HepG2 (cell line): ENCODE results near the gene MAVS. TPM values are rescaled to one million over a fixed set of nuclear protein-coding genes. Genes with fewer than 3 reads are reported as not detected.

ENCODE experiments used
- ATAD3A ChIP-seq: sonication (generic); formaldehyde crosslinking; IDR thresholded peaks from 2 replicates; pipeline ENCODE4 v1.4.0; 2020; ENCODE audit warnings: missing genetic modification reagents
- ELF4 ChIP-seq: sonication (generic); formaldehyde crosslinking; IDR thresholded peaks from 2 replicates; pipeline ENCODE4 v1.5.0; 2020; ENCODE audit warnings: missing genetic modification reagents, mild to moderate bottlenecking, moderate library complexity, borderline replicate concordance
- FOSL1 ChIP-seq: sonication (generic); formaldehyde crosslinking; IDR thresholded peaks from 2 replicates; pipeline ENCODE4 v1.9.0; 2021; ENCODE audit warnings: missing genetic modification reagents, borderline replicate concordance
- FOXM1 ChIP-seq: sonication (generic); formaldehyde crosslinking; IDR thresholded peaks from 2 replicates; pipeline ENCODE4 v1.5.0; 2020; ENCODE audit warnings: missing genetic modification reagents
- HMGA1 ChIP-seq: sonication (generic); formaldehyde crosslinking; conservative IDR thresholded peaks from 2 replicates; pipeline ENCODE4 v1.4.0; 2020; ENCODE audit warnings: missing genetic modification reagents
- HOXA7 ChIP-seq: sonication (generic); formaldehyde crosslinking; IDR thresholded peaks from 2 replicates; pipeline ENCODE4 v1.8.1; 2022; ENCODE audit warnings: mild to moderate bottlenecking, missing genetic modification reagents, moderate library complexity
- MEF2D ChIP-seq: sonication (generic); formaldehyde crosslinking; IDR thresholded peaks from 2 replicates; pipeline ENCODE4 v1.5.1; 2020; ENCODE audit warnings: mild to moderate bottlenecking, missing genetic modification reagents
- MEIS1 ChIP-seq: sonication (generic); formaldehyde crosslinking; IDR thresholded peaks from 2 replicates; pipeline ENCODE4 v1.9.0; 2021; ENCODE audit warnings: mild to moderate bottlenecking, missing genetic modification reagents, moderate library complexity, borderline replicate concordance
- MTA1 ChIP-seq: sonication (generic); formaldehyde crosslinking; IDR thresholded peaks from 2 replicates; pipeline ENCODE4 v1.4.0; 2020; ENCODE audit warnings: missing genetic modification reagents, mild to moderate bottlenecking, borderline replicate concordance
- NFAT5 ChIP-seq: sonication (generic); formaldehyde crosslinking; IDR thresholded peaks from 2 replicates; pipeline ENCODE4 v1.4.0; 2020; ENCODE audit warnings: missing genetic modification reagents
- NFKBIZ ChIP-seq: IDR thresholded peaks from 2 replicates; pipeline ENCODE4 v1.6.1; 2018; ENCODE audit warnings: missing genetic modification reagents, missing compliant biosample characterization
- NR2F2 ChIP-seq: IDR thresholded peaks from 2 replicates; pipeline ENCODE4 v1.6.1; 2012; ENCODE audit warnings: low read depth, inconsistent platforms, borderline replicate concordance
- RBAK ChIP-seq: sonication (generic); formaldehyde crosslinking; IDR thresholded peaks from 2 replicates; pipeline ENCODE4 v1.5.1; 2020; ENCODE audit warnings: mild to moderate bottlenecking, missing genetic modification reagents
- SALL1 ChIP-seq: sonication (generic); formaldehyde crosslinking; IDR thresholded peaks from 2 replicates; pipeline ENCODE4 v1.8.0; 2022; ENCODE audit warnings: mild to moderate bottlenecking, missing genetic modification reagents
- SATB2 ChIP-seq: sonication (generic); formaldehyde crosslinking; IDR thresholded peaks from 2 replicates; pipeline ENCODE4 v1.5.0; 2020; ENCODE audit warnings: missing genetic modification reagents
- TIGD3 ChIP-seq: sonication (generic); formaldehyde crosslinking; IDR thresholded peaks from 2 replicates; pipeline ENCODE4 v1.5.1; 2020; ENCODE audit warnings: mild to moderate bottlenecking, missing genetic modification reagents, borderline replicate concordance
- ZNF615 ChIP-seq: sonication (generic); formaldehyde crosslinking; IDR thresholded peaks from 2 replicates; pipeline ENCODE4 v1.5.0; 2020; ENCODE audit warnings: mild to moderate bottlenecking, missing genetic modification reagents, borderline replicate concordance
- ZNF781 ChIP-seq: sonication (generic); formaldehyde crosslinking; IDR thresholded peaks from 2 replicates; pipeline ENCODE4 v1.5.1; 2020; ENCODE audit warnings: borderline replicate concordance, mild to moderate bottlenecking, missing genetic modification reagents; ENCODE audit errors: not compliant biosample characterization
- ZNF816 ChIP-seq: sonication (generic); formaldehyde crosslinking; IDR thresholded peaks from 2 replicates; pipeline ENCODE4 v1.8.0; 2022; ENCODE audit warnings: missing genetic modification reagents, mild to moderate bottlenecking, borderline replicate concordance
- ZNF850 ChIP-seq: sonication (generic); formaldehyde crosslinking; conservative IDR thresholded peaks from 2 replicates; pipeline ENCODE4 v1.9.0; 2021; ENCODE audit warnings: mild to moderate bottlenecking, missing genetic modification reagents
- polyA plus RNA-seq, 8 experiments: library from polyadenylated mRNA; depleted of rRNA in 3 of 8; stranded (reverse) in 7 of 8; unstranded in 1 of 8; fragments of >200 nt; fragmentation: Illumina TruSeq in 4 of 8; extraction: Trizol in 4 of 8; gene quantifications; 2 replicates each; pipeline versions ENCODE4 v1.2.1 to v1.2.3, GENCODE V29; 2011 to 2016; ENCODE audit warnings: low read depth in 4 of 8, missing spikeins in 1 of 8, mixed read lengths in 1 of 8; ENCODE audit not compliant: insufficient read depth in 1 of 8
- total RNA-seq, 5 experiments: library from RNA; depleted of rRNA; stranded (reverse); fragments of >200 nt; fragmentation: Illumina TruSeq; extraction: Trizol; gene quantifications; 2 replicates each; pipeline ENCODE4 v1.2.3, GENCODE V29; 2016; ENCODE audit warnings: low read depth in 1 of 5
- TF ChIP-seq, protein P1 (sequence below): sonication (generic); formaldehyde crosslinking; IDR thresholded peaks from 2 replicates; pipeline ENCODE4 v1.4.0; 2020; ENCODE audit warnings: mild to moderate bottlenecking, missing genetic modification reagents

Gene MAVS
- total and polyA plus RNA-seq, 2 of the 13 experiments (the other 11 are each of a cell fraction or from before 2014, with no cell fraction given) = 27.3 to 36.6 TPM

DNA sequence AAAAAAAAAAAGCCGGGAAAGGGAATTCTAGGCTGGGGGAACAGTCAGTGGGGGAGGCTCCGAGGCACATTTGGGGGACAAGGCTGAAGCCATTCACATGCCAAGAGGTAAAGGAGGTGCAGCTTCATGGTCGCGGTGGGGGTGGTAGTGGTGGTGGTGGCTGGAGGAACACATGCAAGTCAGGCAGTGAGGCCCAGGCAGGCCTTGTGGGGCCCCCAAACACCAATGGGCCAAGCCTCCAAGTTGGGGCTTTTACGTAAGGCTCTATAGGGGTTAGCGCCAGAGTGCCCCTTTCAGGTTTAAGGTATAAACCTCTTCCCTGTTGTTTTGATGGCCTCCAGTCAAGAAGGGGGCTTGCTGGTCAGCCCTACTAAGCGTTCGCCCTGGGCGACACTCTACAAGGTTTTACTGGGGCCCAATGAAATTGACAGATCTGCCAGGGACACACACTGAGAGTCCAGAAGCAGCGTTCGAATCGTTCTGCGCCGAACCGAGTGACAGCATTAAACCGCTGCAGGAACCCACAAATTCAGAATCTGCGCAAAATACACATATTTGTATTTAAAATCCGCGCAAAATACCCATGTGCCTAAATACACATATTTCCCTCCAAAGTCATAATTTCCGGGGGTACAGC lies 27.1 kb upstream of the MAVS start (continued):
- TF ChIP-seq MEIS1 (CRISPR knock-in tag) (no peak), TIGD3 (CRISPR knock-in tag) (no peak), HOXA7 (CRISPR knock-in tag) (no peak), RBAK (CRISPR knock-in tag) (0 out of 2 replicates have a peak, but pooled peaks have one; percentile 14), NR2F2 (no peak), FOXM1 (no peak), ZNF816 (CRISPR knock-in tag) (0 out of 2 replicates have a peak, but pooled peaks have one; percentile 30), ZNF850 (no peak), MTA1 (CRISPR knock-in tag) (no peak), ELF4 (peak; percentile 78; the same call in 1 of the 2 replicates), ATAD3A (0 out of 2 replicates have a peak, but pooled peaks have one; percentile 49), HMGA1 (CRISPR knock-in tag) (no peak), ZNF781 (peak; percentile 19), MEF2D (CRISPR knock-in tag) (0 out of 2 replicates have a peak, but pooled peaks have one; percentile 13), ZNF615 (CRISPR knock-in tag) (peak; percentile 13; the same call in 1 of the 2 replicates), SALL1 (CRISPR knock-in tag) (no peak), NFKBIZ (CRISPR knock-in tag) (no peak), NFAT5 (no peak), FOSL1 (CRISPR knock-in tag) (no peak), SATB2 (no peak)
- TF ChIP-seq, protein P1, sequence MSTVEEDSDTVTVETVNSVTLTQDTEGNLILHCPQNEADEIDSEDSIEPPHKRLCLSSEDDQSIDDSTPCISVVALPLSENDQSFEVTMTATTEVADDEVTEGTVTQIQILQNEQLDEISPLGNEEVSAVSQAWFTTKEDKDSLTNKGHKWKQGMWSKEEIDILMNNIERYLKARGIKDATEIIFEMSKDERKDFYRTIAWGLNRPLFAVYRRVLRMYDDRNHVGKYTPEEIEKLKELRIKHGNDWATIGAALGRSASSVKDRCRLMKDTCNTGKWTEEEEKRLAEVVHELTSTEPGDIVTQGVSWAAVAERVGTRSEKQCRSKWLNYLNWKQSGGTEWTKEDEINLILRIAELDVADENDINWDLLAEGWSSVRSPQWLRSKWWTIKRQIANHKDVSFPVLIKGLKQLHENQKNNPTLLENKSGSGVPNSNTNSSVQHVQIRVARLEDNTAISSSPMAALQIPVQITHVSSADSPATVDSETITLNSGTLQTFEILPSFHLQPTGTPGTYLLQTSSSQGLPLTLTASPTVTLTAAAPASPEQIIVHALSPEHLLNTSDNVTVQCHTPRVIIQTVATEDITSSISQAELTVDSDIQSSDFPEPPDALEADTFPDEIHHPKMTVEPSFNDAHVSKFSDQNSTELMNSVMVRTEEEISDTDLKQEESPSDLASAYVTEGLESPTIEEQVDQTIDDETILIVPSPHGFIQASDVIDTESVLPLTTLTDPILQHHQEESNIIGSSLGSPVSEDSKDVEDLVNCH (CRISPR knock-in tag) = no peak
